ENCODE results near the gene C9orf85.

GRCh38 chr9:71920456-71921189 lies 9.2 kb downstream of the C9orf85 start:
- TF ChIP-seq POLR2A (IDR thresholded peaks at IDR 0.05) = no peak
- no peak for TF ChIP-seq CTCF (IDR thresholded peaks at IDR 0.05)

All from adrenal gland (tissue), 5 donors.